Middle frontal gyrus (tissue), 1 donor: ENCODE measurements around the gene BACH2.
A peak's percentile ranks its signal among the peaks of the same experiment; 100 is the strongest.
"Not testable (repeated sequence)": the region's sequence is repeated elsewhere in the genome, so short reads cannot be mapped to it uniquely, and the experiment has no call there.

ENCODE experiments used
- DNase-seq: peaks from one replicate; pipeline ENCODE4 v3.0.0-alpha.2; 2015; ENCODE audit warnings: low spot score; ENCODE audit errors: extremely low spot score

BACH2 gene

GRCh38 chr6:90184334-90185298 is 112.0 kb downstream of the BACH2 start:
- no peak for DNase-seq

GRCh38 chr6:90183587-90184333 is 112.9 kb downstream of the BACH2 start:
- no peak for DNase-seq

GRCh38 chr6:90180526-90180925 is 116.1 kb downstream of the BACH2 start:
- DNase-seq, result no peak

GRCh38 chr6:90179190-90180169 is 117.2 kb downstream of the BACH2 start:
- no peak for DNase-seq

- DNase-seq, result no peak
Observed at GRCh38 chr6:90178384-90178855, 118.2 kb downstream of the BACH2 start.

GRCh38 chr6:90177544-90178383 is 118.9 kb downstream of the BACH2 start:
- DNase-seq, result no peak

- DNase-seq, result no peak
Observed at GRCh38 chr6:90175627-90176538, 120.8 kb downstream of the BACH2 start.

GRCh38 chr6:90173262-90173925 is 123.2 kb downstream of the BACH2 start:
- no peak for DNase-seq

GRCh38 chr6:90170601-90171000 is 126.0 kb downstream of the BACH2 start:
- DNase-seq, result no peak

- DNase-seq, result no peak
Observed at GRCh38 chr6:90169374-90169773, 127.3 kb downstream of the BACH2 start.

GRCh38 chr6:90168693-90169131 is 127.9 kb downstream of the BACH2 start:
- no peak for DNase-seq

- no peak for DNase-seq
Observed at GRCh38 chr6:90167514-90168379, 128.9 kb downstream of the BACH2 start.

GRCh38 chr6:90166155-90166924 is 130.3 kb downstream of the BACH2 start:
- not testable (repeated sequence) for DNase-seq

GRCh38 chr6:90162648-90163387 is 133.8 kb downstream of the BACH2 start:
- no peak for DNase-seq

- peak; percentile 47 for DNase-seq
Observed at GRCh38 chr6:90160013-90160412, 136.6 kb downstream of the BACH2 start.

- DNase-seq, result no peak
Observed at GRCh38 chr6:90159452-90159851, 137.2 kb downstream of the BACH2 start.
